Endometrium (tissue), 2 donors: Measurements from ENCODE around the gene DNAJC17.

Experiments used
- FAIRE-seq: peaks from 2 replicates; lab custom pipeline; 2012; peaks lifted over from hg19 to GRCh38; lab: Jason Lieb, UNC
- donor health status: control.
- donor health status: control.

Gene DNAJC17

GRCh38 chr15:40766194-40766815, 41.0 kb downstream of the DNAJC17 start:
- FAIRE-seq, result no peak

GRCh38 chr15:40764629-40765103, 42.6 kb downstream of the DNAJC17 start:
- no peak for FAIRE-seq

GRCh38 chr15:40763801-40764628, 43.3 kb downstream of the DNAJC17 start, which contains the start of gene GCHFR:
TSS of gene GCHFR (plus strand) at chr15:40764068. CDS start at chr15:40764181, 113 bp downstream.
- no peak for FAIRE-seq

GRCh38 chr15:40762919-40763800, 44.1 kb downstream of the DNAJC17 start:
- no peak for FAIRE-seq

- no peak for FAIRE-seq
Measured at GRCh38 chr15:40759961-40760360, 47.3 kb downstream of the DNAJC17 start.

- no peak for FAIRE-seq
Measured at GRCh38 chr15:40756938-40757337, 50.3 kb downstream of the DNAJC17 start.

GRCh38 chr15:40755812-40756208, 51.5 kb downstream of the DNAJC17 start:
- no peak for FAIRE-seq

- FAIRE-seq, result no peak
Measured at GRCh38 chr15:40754883-40755811, 52.1 kb downstream of the DNAJC17 start, which contains the start of gene RMDN3. TSS of gene RMDN3 (minus strand) at chr15:40755254. CDS start at chr15:40754783, 471 bp downstream.

- no peak for FAIRE-seq
Measured at GRCh38 chr15:40754574-40754882, 52.7 kb downstream of the DNAJC17 start.

- no peak for FAIRE-seq
Measured at GRCh38 chr15:40751745-40752144, 55.5 kb downstream of the DNAJC17 start.

GRCh38 chr15:40750885-40751284, 56.4 kb downstream of the DNAJC17 start:
- FAIRE-seq, result no peak

- FAIRE-seq, result no peak
Measured at GRCh38 chr15:40749151-40749630, 58.1 kb downstream of the DNAJC17 start.

GRCh38 chr15:40747685-40748631, 59.3 kb downstream of the DNAJC17 start:
- FAIRE-seq, result no peak

- FAIRE-seq, result no peak
Measured at GRCh38 chr15:40746916-40747418, 60.3 kb downstream of the DNAJC17 start.

- no peak for FAIRE-seq
Measured at GRCh38 chr15:40744815-40745152, 62.5 kb downstream of the DNAJC17 start.

- FAIRE-seq, result no peak
Measured at GRCh38 chr15:40743921-40744814, 63.1 kb downstream of the DNAJC17 start.

- no peak for FAIRE-seq
Measured at GRCh38 chr15:40743485-40743901, 63.8 kb downstream of the DNAJC17 start.

- no peak for FAIRE-seq
Measured at GRCh38 chr15:40739854-40740253, 67.4 kb downstream of the DNAJC17 start.

GRCh38 chr15:40739047-40739446, 68.2 kb downstream of the DNAJC17 start:
- FAIRE-seq, result no peak
